GM18499 (cell line): ENCODE results near the gene API5.

Source experiments
- ATAC-seq: cut with Tn5 transposase; IDR thresholded peaks from one replicate; pipeline ENCODE4 v1.9.1; 2021; ENCODE audit warnings: moderate number of reproducible peaks; ENCODE audit not compliant: insufficient read depth, unreplicated experiment

API5 gene

DNA sequence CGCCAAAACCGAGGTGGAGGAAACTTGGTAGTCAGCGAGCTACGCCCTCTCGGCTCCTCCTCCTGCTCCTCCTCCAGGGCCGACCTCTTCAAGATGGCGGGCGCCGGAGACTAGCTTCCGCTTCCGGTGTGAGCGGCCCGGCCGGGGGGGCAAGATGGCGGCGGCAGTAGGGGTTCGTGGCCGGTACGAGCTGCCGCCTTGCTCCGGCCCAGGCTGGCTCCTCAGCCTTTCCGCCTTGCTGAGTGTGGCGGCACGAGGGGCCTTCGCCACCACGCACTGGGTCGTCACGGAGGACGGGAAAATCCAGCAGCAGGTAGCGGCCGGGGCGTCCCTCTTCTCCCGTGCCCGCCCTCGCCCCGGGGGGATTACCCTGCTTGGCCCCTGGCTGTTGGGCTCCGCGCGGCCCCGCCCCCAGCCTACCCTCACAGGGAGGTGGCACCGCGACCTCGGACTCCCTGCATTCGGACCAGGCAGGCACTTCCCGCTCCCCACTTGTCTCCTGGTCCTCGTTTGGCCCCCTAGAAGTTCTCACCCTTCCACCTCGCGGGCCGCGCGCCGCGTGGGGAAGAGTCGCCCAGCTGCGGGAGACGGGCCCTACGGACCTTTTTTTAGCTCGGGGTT, 47.1 kb downstream of the API5 start, which contains the start of gene TTC17:
TTC17 (plus strand) TSS at position 120 of the 621 bp plus-strand sequence; CDS start at position 155, 35 bp downstream.
- peak; percentile 81 for ATAC-seq

- ATAC-seq, result peak; percentile 36
These were observed 47.6 kb downstream of the API5 start for GRCh38 chr11:43359422-43359818.

GRCh38 chr11:43360361-43361032, 48.7 kb downstream of the API5 start:
- ATAC-seq, result no peak

GRCh38 chr11:43366677-43367076, 54.9 kb downstream of the API5 start:
- no peak for ATAC-seq

GRCh38 chr11:43367382-43368178, 55.8 kb downstream of the API5 start:
- ATAC-seq, result no peak

- ATAC-seq, result no peak
These were observed 64.3 kb downstream of the API5 start for GRCh38 chr11:43376065-43376464.

DNA sequence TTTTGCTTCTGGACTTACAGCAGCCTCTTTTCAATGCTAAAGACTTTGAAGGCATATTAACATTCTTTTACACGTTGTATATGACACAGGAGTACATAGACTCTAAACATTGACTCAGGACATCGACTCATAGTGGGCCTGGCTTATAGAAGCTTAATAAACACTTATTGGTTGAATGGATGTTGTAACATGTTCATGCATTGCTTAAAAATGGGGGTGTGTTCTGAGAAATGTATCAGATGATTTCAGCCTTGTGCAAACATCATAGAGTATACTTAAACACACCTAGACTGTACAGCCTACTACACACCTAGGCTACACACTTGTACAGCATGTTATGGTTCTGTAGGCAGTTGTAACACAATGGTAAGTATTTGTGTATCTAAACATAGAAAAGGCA, 64.8 kb downstream of the API5 start:
- no peak for ATAC-seq

GRCh38 chr11:43377389-43377788, 65.6 kb downstream of the API5 start:
- ATAC-seq, result no peak

DNA sequence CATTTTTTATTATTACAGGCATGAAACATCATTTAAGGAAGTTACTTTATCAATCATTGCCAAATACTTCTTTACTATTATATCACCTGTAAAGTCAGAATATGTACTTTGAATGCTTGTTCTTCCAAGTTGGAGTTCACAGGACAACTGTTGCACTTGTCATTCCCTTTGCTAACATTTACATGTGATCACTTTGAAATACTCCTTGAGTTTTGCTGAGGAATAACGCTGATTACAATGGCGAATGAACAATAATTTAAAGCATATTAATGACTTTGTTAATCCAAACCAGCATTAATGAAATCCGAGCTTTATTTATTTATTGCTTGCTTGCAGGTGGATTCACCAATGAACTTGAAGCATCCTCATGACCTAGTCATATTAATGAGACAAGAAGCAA, 67.1 kb downstream of the API5 start:
- no peak for ATAC-seq

DNA sequence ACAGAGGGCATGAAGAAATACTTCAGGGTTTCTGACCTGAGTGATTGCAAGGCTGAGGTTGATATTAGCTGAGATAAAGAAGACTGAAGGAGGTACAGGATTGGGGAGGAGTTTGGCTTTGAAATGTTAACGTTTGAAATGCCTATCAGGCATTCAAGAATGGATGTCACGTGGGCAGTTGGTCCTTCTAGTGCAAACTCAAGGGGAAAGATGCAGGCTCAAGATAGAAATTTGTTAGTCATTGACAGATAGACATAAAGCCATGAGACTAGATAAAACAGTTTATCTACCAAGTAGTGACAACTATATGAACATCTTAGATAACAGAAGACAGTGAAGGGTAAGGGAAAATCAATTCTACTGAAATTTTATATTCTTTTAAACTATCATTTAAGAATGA, 70.0 kb downstream of the API5 start:
- ATAC-seq, result no peak

DNA sequence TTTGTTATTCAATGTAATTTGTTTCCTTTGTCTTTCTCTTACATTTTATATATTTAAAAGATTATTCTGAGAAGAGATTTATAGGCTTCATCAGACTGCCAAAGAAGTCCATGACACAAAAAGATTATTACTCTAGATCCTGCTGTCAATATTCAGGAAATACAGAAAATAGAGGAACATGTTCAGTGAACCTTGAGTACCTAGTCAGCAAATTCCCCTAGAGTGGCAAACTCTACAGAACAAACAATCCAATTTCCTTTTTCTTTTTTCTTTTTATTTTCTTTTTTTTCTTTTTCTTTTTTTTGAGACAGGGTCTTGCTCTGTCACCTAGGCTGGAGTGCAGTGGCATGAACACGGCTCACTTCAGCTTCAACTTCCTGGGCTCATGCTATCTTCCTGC, 70.8 kb downstream of the API5 start:
- no peak for ATAC-seq

GRCh38 chr11:43384393-43384792, 72.6 kb downstream of the API5 start:
- ATAC-seq, result no peak

DNA sequence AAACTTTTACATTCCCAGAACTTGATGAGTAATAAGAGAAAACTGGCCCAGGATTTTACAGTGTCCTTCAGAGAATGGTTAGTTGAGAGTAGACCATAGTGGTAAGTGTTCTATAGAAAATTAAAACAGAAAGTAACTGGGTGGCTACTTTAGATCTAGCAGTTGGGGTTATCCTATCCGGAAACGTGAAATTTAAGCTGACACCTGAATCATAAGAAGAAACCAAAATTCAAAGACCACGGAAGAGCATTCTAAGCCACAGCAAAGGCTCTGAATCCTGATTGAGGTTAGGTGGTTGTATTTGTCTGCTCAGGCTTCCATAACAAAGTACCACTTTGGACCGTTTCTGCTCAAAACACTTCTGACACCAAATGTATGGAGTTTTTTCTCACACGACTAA, 80.9 kb downstream of the API5 start:
- no peak for ATAC-seq

GRCh38 chr11:43393765-43394355, 82.1 kb downstream of the API5 start:
- ATAC-seq, result no peak
